ENCODE measurements around the gene SUB1.

GRCh38 chr5:32542216-32543059, 42.9 kb upstream of the SUB1 start:
- TF ChIP-seq CTCF (IDR thresholded peaks at IDR 0.05) (no peak), POLR2AphosphoS5 (IDR thresholded peaks at IDR 0.05) (no peak), POLR2A (IDR thresholded peaks at IDR 0.05) (no peak)
